ENCODE measurements around the gene PPP6R1.
A peak's percentile ranks its signal among the peaks of the same experiment; 100 is the strongest.

The PPP6R1 gene, protein sequence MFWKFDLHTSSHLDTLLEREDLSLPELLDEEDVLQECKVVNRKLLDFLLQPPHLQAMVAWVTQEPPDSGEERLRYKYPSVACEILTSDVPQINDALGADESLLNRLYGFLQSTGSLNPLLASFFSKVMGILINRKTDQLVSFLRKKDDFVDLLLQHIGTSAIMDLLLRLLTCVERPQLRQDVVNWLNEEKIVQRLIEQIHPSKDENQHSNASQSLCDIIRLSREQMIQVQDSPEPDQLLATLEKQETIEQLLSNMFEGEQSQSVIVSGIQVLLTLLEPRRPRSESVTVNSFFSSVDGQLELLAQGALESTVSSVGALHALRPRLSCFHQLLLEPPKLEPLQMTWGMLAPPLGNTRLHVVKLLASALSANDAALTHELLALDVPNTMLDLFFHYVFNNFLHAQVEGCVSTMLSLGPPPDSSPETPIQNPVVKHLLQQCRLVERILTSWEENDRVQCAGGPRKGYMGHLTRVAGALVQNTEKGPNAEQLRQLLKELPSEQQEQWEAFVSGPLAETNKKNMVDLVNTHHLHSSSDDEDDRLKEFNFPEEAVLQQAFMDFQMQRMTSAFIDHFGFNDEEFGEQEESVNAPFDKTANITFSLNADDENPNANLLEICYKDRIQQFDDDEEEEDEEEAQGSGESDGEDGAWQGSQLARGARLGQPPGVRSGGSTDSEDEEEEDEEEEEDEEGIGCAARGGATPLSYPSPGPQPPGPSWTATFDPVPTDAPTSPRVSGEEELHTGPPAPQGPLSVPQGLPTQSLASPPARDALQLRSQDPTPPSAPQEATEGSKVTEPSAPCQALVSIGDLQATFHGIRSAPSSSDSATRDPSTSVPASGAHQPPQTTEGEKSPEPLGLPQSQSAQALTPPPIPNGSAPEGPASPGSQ

GRCh38 chr19:55258828-55259539 is at the start of gene PPP6R1:
Gene PPP6R1 (minus strand): TSS chr19:55259017. CDS start chr19:55247103, 11,914 bp downstream.
- peak; percentile 77 to 99 (median 96) for DNase-seq

DNA sequence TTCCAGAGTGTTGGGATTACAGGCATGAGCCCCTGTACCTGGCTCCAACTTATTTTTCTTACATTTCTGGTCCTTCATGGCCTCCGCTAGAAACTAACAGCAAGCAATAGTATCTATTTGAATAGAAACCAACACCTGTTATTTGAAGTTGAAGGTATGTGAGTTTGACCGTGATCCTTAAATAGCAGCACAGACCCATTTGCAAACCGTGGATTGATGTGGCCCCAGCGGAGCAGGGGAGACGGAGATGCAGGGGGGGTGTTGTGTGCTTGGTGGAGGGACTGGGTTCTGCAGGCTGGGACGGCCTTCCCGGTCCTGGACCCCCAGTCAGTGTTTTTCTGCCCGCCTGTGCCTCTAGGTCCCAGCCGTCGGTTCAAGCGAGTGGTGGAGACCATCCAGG is 49.5 kb upstream of the PPP6R1 start:
- DNase-seq, result no peak

GRCh38 chr19:55306712-55307111 is 47.9 kb upstream of the PPP6R1 start:
- no peak for DNase-seq

- no peak for DNase-seq
Measured at GRCh38 chr19:55305983-55306562, 47.3 kb upstream of the PPP6R1 start.

- DNase-seq, result peak in 2 of 51 donors; percentile 8 to 18
Measured at GRCh38 chr19:55305491-55305890, 46.7 kb upstream of the PPP6R1 start.

DNA sequence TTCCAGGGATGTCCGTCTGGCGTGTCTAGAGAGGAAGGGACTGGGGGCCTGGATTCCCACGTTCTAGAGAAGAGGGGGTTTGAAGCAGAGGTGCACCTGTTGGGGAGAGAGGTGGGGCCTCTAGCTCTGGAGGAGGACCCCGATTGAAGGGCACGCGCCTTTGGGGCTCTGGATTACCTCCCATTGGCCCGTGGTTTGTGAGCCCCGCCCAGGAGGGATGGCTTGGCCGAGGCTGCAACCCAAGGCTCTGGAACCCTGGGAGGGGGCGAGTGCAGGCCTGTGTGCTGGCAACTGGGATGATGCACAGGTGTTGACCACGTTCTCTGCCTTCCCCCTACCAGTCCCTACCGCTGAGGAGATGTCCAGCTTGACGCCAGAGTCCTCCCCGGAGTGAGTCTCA is 46.2 kb upstream of the PPP6R1 start:
- DNase-seq, result no peak

GRCh38 chr19:55304279-55304978 is 45.6 kb upstream of the PPP6R1 start:
- DNase-seq, result no peak

DNA sequence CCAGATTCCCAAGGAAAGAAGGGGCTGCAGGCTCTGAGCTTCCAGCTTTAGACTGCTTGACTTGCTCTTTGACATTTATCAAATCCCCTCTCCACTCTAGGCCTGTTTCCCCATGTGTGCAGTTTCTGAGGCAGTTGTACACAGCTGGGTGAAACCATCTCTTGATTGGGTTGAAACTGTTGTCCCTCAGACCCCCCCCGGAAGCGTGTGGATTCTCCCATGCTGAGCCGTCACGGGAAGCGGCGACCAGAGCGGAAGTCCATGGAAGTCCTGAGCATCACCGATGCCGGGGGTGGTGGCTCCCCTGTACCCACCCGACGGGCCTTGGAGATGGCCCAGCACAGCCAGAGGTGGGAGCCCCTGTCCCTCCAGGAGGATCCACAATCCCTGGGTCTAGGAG is 44.7 kb upstream of the PPP6R1 start:
- no peak for DNase-seq

DNA sequence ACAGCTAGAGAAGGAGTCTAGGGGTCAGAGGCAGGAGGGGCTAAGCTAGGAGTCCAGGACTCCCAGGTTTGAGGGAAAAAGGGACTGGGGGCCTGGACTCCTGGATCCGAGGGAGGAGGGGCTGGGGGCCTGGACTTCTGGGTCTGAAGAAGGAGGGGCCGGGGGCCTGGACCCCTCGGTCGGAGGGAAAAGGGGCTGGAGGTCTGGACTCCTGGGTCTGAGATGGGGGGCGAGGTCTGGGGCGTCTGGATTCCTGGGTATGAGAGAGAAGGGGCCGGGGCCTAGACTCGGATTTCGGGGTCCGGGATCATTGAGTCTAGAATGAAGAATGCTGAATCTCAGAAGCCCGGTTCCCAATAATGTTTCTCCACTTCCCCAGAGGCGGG is 43.5 kb upstream of the PPP6R1 start:
- no peak for DNase-seq

GRCh38 chr19:55301459-55302317 is 42.9 kb upstream of the PPP6R1 start:
- DNase-seq, result peak; percentile 26 to 88 (median 72)

- peak in 17 of 51 donors; percentile 4 to 52 (median 23) for DNase-seq
Measured at GRCh38 chr19:55300886-55301458, 42.2 kb upstream of the PPP6R1 start.

DNA sequence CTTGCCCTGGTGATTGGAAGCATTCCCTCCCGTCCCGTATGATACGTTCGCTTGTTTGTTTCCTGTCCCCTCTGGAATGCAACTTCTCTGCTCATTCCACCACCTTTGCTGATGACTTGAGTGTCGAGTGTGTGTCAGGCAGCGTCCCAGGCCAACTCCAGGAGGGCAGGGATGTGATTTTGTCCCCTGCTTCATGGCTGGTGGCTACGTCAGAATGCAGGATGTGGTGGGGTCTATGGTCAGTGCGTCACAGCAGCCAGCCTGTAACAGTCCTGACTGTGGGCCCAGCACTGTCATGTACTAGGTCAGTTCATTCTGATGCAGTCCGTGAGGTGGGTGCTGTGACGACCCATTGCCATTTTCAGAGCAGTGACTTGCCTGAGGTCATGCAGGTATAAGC is 41.2 kb upstream of the PPP6R1 start:
- no peak for DNase-seq

- no peak for DNase-seq
Measured at GRCh38 chr19:55297267-55297666, 38.5 kb upstream of the PPP6R1 start.

DNA sequence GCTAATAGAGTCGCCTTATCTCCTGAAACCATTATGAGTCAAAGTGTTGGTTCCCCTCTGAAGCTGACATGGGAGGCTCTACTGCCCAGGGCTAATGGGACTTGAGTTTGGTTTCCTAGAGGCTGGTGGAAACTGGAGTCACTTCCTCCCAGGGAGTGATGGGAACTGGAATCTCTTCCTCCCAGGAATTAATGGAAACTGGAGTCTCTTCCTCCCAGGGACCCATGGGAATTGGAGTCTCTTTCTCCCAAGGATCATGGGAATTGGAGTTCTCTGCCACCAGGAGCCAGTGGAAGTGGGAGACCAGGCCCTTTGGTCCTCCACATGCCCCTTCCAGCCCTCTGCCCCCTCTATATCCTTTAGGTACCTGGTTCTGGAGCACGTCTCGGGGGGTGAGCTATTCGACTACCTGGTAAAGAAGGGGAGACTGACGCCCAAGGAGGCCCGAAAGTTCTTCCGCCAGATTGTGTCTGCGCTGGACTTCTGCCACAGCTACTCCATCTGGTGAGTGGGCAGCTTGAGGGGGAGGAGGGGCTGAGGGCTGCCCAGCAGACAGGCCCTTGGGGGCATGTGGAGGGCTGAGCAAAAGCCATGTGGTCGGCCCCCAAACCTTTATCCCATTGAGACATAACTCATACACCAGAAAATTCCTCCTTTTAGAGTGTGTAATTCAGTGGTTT is 30.4 kb upstream of the PPP6R1 start:
- peak in 1 of 51 donors; percentile 11 for DNase-seq

- peak in 50 of 51 donors; percentile 28 to 94 (median 79) for DNase-seq
Measured at GRCh38 chr19:55287361-55288079, 28.7 kb upstream of the PPP6R1 start.

DNA sequence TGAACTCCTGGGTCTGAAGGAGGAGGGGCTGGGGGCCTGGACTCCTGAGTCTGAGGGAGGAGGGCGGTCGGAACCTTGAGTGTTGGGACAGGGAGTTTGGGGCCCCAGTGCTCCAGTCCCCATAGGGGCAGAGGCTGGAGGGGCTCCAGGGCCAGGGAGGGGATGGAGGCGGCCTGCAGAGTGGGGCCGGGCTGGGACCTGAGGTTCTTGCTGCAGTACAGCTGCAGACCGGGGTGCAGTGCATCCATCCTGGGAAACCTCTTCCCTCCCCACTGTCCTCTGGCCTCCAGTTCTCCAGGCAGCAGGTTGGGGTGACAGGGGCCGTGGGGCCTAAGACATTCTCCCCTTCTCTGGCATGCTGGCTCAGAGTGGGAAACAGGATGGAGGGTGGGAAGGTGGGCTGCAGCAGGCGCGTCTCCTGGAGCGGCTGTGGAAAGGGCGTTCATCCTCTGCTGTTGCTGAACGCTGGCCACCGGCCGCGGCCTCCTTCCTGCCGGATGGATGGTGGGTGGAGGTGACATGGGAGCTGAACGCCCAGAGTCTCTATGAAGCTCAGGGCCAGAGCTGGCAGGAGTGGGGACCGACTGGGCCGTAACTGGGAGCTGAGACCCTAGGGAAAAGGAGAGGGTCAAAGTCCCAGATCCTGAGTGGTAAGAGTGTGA is 26.5 kb upstream of the PPP6R1 start:
- DNase-seq, result peak in 14 of 51 donors; percentile 9 to 55 (median 22)

GRCh38 chr19:55284405-55285058 is 25.7 kb upstream of the PPP6R1 start:
- DNase-seq, result peak in 8 of 51 donors; percentile 3 to 36 (median 26)

Measured in hypothalamus (tissue), 51 donors.